ENCODE measurements around the gene DENND1C.

DENND1C gene

GRCh38 chr19:6500837-6501739 lies 19.5 kb upstream of the DENND1C start:
- Mint-ChIP-seq H3K4me3 (peak overlapping the region; percentile 88), H3K9me3 (no peaks in the 10 kb centered on the region), H3K36me3 (ENCODE audit: low read depth) (no peaks in the 10 kb centered on the region), H3K4me1 (peaks cover 9% of the 10 kb centered on the region), H3K27ac (no peak overlapping the region), H3K27me3 (ENCODE audit: low read depth, poor library complexity) (peaks cover 74% of the 10 kb centered on the region)
- DNase-seq = no peak
- TF ChIP-seq CTCF (IDR thresholded peaks at IDR 0.05) = no peak

- DNase-seq = no peak
- peaks cover 68% of the 10 kb centered on the region for H3K27me3 Mint-ChIP-seq (ENCODE audit: low read depth, poor library complexity)
- no peak for TF ChIP-seq CTCF (IDR thresholded peaks at IDR 0.05)
Measured at GRCh38 chr19:6499052-6499790, 17.6 kb upstream of the DENND1C start.

GRCh38 chr19:6498294-6499036 lies 16.9 kb upstream of the DENND1C start:
- no peak overlapping the region for H3K4me3 Mint-ChIP-seq

More at GRCh38 chr19:6499052-6499790, 17.6 kb upstream of the DENND1C start:
- peaks cover 9% of the 10 kb centered on the region for H3K4me1 Mint-ChIP-seq
- no peaks in the 10 kb centered on the region for H3K36me3 Mint-ChIP-seq (ENCODE audit: low read depth)
- no peak overlapping the region for H3K4me3 Mint-ChIP-seq
- no peak overlapping the region for H3K27ac Mint-ChIP-seq
- no peaks in the 10 kb centered on the region for H3K9me3 Mint-ChIP-seq

GRCh38 chr19:6495947-6496346 lies 14.4 kb upstream of the DENND1C start:
- Mint-ChIP-seq H3K9me3 (peaks cover 10% of the 10 kb centered on the region), H3K4me1 (no peaks in the 10 kb centered on the region), H3K27me3 (ENCODE audit: low read depth, poor library complexity) (peaks cover 48% of the 10 kb centered on the region), H3K36me3 (ENCODE audit: low read depth) (no peaks in the 10 kb centered on the region), H3K27ac (no peak overlapping the region), H3K4me3 (no peak overlapping the region)
- DNase-seq = no peak
- no peak for TF ChIP-seq CTCF (IDR thresholded peaks at IDR 0.05)

More at GRCh38 chr19:6498294-6499036, 16.9 kb upstream of the DENND1C start:
- TF ChIP-seq CTCF (IDR thresholded peaks at IDR 0.05) = no peak
- H3K9me3 Mint-ChIP-seq = no peaks in the 10 kb centered on the region
- H3K27ac Mint-ChIP-seq = no peak overlapping the region
- DNase-seq = no peak
- peaks cover 6% of the 10 kb centered on the region for H3K4me1 Mint-ChIP-seq
- no peaks in the 10 kb centered on the region for H3K36me3 Mint-ChIP-seq (ENCODE audit: low read depth)
- peaks cover 62% of the 10 kb centered on the region for H3K27me3 Mint-ChIP-seq (ENCODE audit: low read depth, poor library complexity)

- Mint-ChIP-seq H3K27ac (no peak overlapping the region), H3K4me1 (no peaks in the 10 kb centered on the region), H3K9me3 (peaks cover 10% of the 10 kb centered on the region), H3K27me3 (ENCODE audit: low read depth, poor library complexity) (peaks cover 35% of the 10 kb centered on the region), H3K4me3 (no peak overlapping the region), H3K36me3 (ENCODE audit: low read depth) (no peaks in the 10 kb centered on the region)
- no peak for DNase-seq
- TF ChIP-seq CTCF (IDR thresholded peaks at IDR 0.05) = no peak
Measured at GRCh38 chr19:6494438-6495036, 12.9 kb upstream of the DENND1C start.
